ENCODE data around the gene USP50. TPM values are rescaled to one million over a fixed set of nuclear protein-coding genes. Genes with fewer than 3 reads are reported as not detected.
A peak's percentile ranks its signal among the peaks of the same experiment; 100 is the strongest.

The USP50 gene
- polyA plus RNA-seq, 3 donors, result not detected

DNA sequence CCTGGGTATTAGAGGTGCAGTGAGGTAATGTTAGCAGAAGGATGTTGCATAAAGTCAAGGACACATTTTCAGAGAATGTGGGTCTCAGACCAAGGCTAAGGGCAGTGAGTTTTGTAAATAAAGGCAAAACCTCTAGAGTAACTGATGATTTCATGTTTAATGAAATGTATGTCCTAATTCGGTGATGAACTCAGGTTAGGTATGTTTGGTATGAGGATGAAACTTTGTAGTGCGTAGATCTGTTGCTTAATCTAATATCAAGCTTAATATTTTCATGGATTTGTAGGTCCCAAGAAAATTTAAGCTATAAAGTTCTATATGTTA, 3.6 kb downstream of the USP50 start:
- Histone ChIP-seq H2AFZ (ENCODE audit: insufficient read depth, low read depth, low read length, poor library complexity, severe bottlenecking) (no peak overlapping the region), H3K27me3 (ENCODE audit: control insufficient read depth in 2 of 2, insufficient read depth in 2 of 2, low read length in 2 of 2) (no peaks in the 10 kb centered on the region), H4K20me1 (ENCODE audit: insufficient read depth, low read length) (no peaks in the 10 kb centered on the region), H3K9ac (ENCODE audit: insufficient read depth, low read length, poor library complexity, severe bottlenecking) (no peak overlapping the region), H3K4me1 (ENCODE audit: control insufficient read depth in 1 of 2, insufficient read depth in 2 of 2, low read length in 2 of 2) (no peaks in the 10 kb centered on the region), H3K4me2 (replicated peaks; ENCODE audit: extremely low read depth, low read length, poor library complexity, severe bottlenecking) (no peak overlapping the region), H3K79me2 (ENCODE audit: insufficient read depth, low read length) (no peaks in the 10 kb centered on the region), H3K36me3 (replicated peaks in 1 of 2; ENCODE audit: control insufficient read depth in 1 of 2, insufficient read depth in 2 of 2, low read length in 2 of 2) (no peaks in the 10 kb centered on the region), H3K4me3 (replicated peaks in 1 of 3; ENCODE audit: low read depth in 2 of 3, low read length in 3 of 3) (no peak overlapping the region), H3K27ac (ENCODE audit: low read depth in 1 of 2, low read length in 2 of 2) (no peak overlapping the region), H3K9me3 (replicated peaks in 1 of 2; ENCODE audit: control insufficient read depth in 1 of 2, insufficient read depth in 1 of 2, low read length in 2 of 2) (no peaks in the 10 kb centered on the region)
- no peak overlapping the region for H3K27ac Mint-ChIP-seq
- no CpG with 5 or more reads among the region's 2 CpGs for WGBS (ENCODE audit: insufficient coverage)
- peaks cover 0 to 4% (median 0%) of the 10 kb centered on the region in 3 donors for H3K27me3 Mint-ChIP-seq (ENCODE audit: low read depth in 3 of 3)
- no peak for DNase-seq
- H3K36me3 Mint-ChIP-seq, result no peaks in the 10 kb centered on the region
- H3K9me3 Mint-ChIP-seq, result peaks cover 0 to 5% (median 0%) of the 10 kb centered on the region in 7 donors
- intact Hi-C loops (cut with micrococcal nuclease), result no loop called here
- no peaks in the 10 kb centered on the region for H3K4me1 Mint-ChIP-seq
- no peak overlapping the region for H3K4me3 Mint-ChIP-seq
- TF ChIP-seq, protein P1, sequence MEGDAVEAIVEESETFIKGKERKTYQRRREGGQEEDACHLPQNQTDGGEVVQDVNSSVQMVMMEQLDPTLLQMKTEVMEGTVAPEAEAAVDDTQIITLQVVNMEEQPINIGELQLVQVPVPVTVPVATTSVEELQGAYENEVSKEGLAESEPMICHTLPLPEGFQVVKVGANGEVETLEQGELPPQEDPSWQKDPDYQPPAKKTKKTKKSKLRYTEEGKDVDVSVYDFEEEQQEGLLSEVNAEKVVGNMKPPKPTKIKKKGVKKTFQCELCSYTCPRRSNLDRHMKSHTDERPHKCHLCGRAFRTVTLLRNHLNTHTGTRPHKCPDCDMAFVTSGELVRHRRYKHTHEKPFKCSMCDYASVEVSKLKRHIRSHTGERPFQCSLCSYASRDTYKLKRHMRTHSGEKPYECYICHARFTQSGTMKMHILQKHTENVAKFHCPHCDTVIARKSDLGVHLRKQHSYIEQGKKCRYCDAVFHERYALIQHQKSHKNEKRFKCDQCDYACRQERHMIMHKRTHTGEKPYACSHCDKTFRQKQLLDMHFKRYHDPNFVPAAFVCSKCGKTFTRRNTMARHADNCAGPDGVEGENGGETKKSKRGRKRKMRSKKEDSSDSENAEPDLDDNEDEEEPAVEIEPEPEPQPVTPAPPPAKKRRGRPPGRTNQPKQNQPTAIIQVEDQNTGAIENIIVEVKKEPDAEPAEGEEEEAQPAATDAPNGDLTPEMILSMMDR (IDR thresholded peaks at IDR 0.05), result no peak

DNA sequence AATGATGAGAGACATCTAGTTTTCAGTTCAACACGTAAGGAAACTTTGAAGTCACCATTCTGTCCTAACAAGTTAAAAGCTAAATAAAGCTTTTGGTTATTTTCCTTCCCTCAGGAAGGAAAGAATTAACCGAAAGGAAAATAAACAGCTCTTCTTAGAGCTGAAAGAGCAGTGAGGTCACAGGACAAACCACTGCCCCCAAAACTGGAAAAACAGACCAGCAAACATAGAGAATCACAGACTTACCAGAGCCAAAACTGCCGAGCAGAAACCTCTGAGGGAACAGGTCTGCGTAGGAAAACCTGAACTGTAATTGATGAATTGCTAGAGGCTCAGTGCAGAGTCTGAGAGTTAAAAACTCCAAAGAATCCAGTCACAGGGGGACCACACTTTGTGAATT, 14.7 kb downstream of the USP50 start:
- H3K9me3 ChIP-seq (replicated peaks in 1 of 2; ENCODE audit: control insufficient read depth in 1 of 2, insufficient read depth in 1 of 2, low read length in 2 of 2), result no peaks in the 10 kb centered on the region
- Mint-ChIP-seq H3K4me1 (peaks cover 3% of the 10 kb centered on the region), H3K36me3 (no peaks in the 10 kb centered on the region), H3K4me3 (no peak overlapping the region), H3K9me3 (no peaks in the 10 kb centered on the region), H3K27ac (no peak overlapping the region), H3K27me3 (ENCODE audit: low read depth in 3 of 3) (peaks cover 0 to 2% (median 1%) of the 10 kb centered on the region in 3 donors)
- no peak overlapping the region for H3K27ac ChIP-seq (ENCODE audit: low read depth in 1 of 2, low read length in 2 of 2)
- no peaks in the 10 kb centered on the region for H3K79me2 ChIP-seq (ENCODE audit: insufficient read depth, low read length)
- TF ChIP-seq, protein P1 (IDR thresholded peaks at IDR 0.05), result no peak
- H2AFZ ChIP-seq (ENCODE audit: insufficient read depth, low read depth, low read length, poor library complexity, severe bottlenecking), result peak overlapping the region; percentile 1
- no peaks in the 10 kb centered on the region for H3K36me3 ChIP-seq (replicated peaks in 1 of 2; ENCODE audit: control insufficient read depth in 1 of 2, insufficient read depth in 2 of 2, low read length in 2 of 2)
- H3K4me3 ChIP-seq (replicated peaks in 1 of 3; ENCODE audit: low read depth in 2 of 3, low read length in 3 of 3), result no peak overlapping the region
- intact Hi-C loops (cut with micrococcal nuclease), result no loop called here
- no peaks in the 10 kb centered on the region for H4K20me1 ChIP-seq (ENCODE audit: insufficient read depth, low read length)
- WGBS (ENCODE audit: insufficient coverage), result 100% methylated on average over 2 of the region's 4 CpGs
- no peak overlapping the region for H3K9ac ChIP-seq (ENCODE audit: insufficient read depth, low read length, poor library complexity, severe bottlenecking)
- no peak for DNase-seq
- no peaks in the 10 kb centered on the region for H3K27me3 ChIP-seq (ENCODE audit: control insufficient read depth in 2 of 2, insufficient read depth in 2 of 2, low read length in 2 of 2)
- no peaks in the 10 kb centered on the region for H3K4me1 ChIP-seq (ENCODE audit: control insufficient read depth in 1 of 2, insufficient read depth in 2 of 2, low read length in 2 of 2)
- H3K4me2 ChIP-seq (replicated peaks; ENCODE audit: extremely low read depth, low read length, poor library complexity, severe bottlenecking), result no peak overlapping the region

All from CD14-positive monocyte (primary cell).